G401.6 (cell line): Measurements from ENCODE around the gene THPO.

Experiments used
- FAIRE-seq: peaks from 2 replicates; lab custom pipeline; 2012; peaks lifted over from hg19 to GRCh38; lab: Jason Lieb, UNC

The THPO gene

DNA sequence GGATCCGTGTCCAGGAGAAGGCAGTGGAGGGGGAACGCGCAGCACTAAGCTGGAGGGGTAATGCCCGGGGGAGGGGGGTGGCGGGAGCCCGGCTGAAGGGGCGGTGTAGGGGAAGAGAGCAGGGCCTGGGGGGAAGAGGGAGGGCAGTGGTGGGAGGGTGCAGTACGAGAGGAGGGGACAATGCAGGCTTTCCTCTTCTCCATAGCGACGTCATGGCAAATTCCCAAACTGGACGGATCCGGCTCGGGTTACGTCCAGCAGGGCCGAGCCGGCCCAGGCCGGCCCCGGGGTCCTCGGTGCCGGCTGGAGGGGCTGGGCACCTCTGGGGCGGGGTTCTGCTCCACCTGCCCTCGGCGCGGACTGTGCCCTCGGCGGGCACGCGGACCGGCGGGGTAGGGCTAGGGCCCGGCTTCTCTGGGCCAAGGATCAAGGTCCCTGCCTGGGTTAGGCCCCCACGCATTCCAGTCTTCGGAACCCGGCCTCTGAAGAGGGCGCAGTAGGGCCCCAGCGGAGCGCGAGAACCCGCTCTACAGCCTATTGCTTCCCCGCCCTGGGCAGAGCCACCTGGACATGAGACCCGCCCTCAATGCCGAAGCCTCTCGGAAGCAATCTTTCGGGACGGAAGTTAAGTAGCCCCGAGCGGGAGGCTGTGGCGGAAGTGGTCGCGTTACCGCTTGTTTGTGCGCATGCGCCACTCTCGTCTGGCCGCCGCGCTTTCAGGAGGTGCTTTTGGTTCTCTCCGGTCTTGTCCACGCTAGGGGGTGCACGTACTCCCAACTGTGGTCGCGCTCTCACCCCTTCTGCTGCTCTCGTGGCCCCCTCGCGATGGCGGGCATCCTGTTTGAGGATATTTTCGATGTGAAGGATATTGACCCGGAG is 15.1 kb downstream of the THPO start:
- peak; percentile 98 for FAIRE-seq

DNA sequence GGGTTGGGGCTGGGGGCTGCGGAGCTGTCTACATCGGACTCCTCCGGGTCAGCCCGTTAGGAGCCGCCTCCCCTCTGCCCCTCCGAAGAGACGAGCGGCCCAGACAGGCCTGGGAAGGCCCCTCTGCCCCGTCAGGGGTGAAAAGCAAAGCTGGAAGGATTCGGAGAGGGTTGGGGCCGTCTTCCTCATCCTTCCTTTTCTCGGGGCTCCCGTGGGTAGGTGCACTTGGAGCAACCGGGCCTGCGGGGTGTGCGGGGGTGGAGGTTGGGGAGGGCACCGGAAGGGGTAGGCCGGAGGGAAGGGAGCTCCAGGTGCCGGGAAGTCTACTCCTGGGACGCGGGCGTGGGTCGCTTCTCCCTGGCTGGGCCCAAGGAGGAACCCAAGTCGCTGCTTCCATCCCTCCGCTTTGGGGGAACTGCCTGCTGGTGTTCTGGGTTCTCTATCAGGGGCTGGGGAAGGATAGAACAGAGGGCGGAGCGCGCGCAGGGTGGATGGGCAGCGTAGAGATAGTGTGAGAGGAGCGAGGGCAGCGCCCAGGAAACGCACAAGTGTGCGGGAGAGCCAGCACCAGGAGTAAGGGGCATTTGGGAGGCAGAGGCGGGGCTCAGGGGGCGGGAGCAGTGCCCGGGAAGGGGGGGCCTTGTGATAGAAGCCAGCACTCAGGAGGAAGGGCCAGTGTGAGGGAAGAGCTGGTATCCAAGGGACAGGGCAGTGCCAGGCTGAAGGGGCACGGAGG is 15.9 kb downstream of the THPO start:
- no peak for FAIRE-seq

DNA sequence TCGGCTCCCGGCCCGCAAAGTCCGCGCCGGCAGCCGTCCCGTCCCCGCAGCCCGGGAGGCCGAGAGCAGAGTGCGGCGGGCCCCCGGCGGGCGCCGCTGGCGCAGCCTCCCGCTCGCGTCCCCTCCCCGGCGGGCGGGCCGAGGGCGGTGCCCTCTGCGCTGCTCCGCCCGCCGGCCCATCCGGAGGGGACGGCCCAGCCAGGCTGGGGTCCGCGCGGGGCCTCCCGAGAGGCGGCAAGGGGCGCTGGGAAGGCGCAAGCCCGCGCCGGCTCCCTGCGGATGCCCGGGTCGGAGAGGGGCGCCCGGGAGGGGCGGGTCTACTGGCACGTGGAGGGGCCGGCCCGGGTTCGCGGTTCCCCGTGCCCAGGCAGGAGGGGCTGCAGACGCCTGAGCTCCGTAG is 16.5 kb downstream of the THPO start, which contains the start of the genes CLCN2 and POLR2H:
Gene CLCN2 (minus strand): TSS at position 74 of the 400 bp plus-strand sequence. CDS start 126 bp downstream, outside the sequence.
Gene POLR2H (plus strand): TSS at position 179 of the 400 bp plus-strand sequence. CDS start 1,783 bp downstream, outside the sequence.
- no peak for FAIRE-seq

DNA sequence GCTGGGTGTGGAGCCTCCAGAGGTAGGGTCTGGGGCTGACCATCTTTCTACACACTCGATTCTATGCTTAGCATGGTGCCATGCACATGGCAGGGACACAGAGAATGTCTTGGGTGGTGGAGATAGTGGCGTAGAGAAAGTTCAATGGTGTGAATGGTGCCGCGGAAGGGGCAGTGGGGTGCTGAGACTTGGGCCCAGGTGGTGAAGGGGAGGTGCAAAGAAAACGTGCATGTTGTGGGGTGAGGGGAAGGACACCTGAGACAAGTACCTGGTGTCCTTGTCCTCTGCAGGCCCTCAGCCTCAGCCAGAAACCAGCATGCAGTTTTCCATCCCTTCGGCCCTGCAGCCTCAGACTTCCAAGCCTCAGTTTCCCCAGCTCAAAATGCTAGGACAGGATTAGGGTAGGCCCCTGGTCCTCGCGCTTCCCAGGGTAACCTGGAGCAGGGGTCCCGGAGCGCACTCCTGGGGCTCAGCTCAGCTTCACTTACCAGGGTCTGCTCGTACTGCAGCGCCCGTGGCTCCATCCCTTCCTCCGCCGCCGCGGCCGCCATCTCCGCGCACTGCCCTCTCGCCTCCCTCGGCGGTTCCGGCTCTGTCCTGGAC is 17.0 kb downstream of the THPO start:
- no peak for FAIRE-seq

DNA sequence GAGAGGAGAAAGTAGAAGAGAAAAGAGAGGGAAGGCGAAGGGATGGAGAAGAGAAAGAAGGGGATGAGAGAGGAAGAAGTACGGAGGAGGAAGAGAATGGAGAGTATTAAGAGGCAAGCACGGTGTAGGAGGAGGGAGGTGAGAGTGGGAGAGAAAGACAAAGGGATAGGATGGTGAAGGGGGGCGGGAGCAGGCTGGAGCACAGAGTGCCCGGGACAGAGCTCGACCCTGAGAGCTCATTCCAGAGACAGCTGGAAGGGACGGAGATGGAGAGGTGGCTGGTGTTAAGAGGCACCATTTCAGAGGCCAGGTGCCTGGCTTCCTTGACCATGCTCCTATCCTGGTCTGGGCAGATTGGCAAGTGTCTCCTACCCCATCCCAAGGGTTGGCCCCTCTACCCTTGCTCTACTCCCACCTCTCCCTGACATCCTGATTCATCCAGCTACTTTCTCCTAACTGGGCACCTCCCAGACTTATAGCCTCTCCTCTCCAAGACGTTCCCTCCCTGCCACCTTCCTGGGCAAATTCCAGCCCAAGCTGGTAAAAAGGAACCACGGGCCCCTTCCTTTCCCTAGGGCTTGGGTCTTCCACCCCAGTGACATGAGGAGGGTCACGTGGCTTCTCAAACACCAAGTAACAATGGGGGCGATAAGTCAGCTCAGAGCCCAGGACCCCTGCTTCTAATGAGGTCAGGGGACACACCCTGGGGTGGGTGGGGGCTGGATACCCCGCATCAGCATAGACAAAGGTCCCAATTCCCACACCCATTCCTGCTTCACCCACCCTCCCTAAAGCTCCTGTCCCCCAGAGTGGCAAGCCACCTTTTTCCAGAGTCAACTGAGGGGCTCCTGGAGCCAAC is 17.7 kb downstream of the THPO start:
- no peak for FAIRE-seq

DNA sequence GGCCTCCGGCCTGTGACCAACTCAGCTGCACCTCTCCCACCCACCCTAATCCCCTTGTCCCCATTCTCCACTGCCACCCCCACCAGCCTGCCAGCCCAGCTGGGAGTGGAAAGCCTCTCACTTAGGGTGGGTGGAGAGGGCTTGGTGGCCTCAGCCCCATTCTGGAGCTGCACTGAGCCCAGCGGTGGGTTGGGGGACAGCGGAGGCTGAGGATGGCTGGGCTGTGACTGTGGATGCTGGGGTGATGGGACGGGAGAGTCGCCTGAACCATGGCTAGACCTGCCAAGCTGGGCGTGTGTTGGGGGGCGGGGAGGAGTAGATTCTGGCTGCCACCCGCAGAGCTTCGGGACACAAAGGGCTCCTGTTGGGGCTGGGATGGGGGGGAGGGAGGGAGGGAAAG is 18.4 kb downstream of the THPO start:
- FAIRE-seq = no peak

DNA sequence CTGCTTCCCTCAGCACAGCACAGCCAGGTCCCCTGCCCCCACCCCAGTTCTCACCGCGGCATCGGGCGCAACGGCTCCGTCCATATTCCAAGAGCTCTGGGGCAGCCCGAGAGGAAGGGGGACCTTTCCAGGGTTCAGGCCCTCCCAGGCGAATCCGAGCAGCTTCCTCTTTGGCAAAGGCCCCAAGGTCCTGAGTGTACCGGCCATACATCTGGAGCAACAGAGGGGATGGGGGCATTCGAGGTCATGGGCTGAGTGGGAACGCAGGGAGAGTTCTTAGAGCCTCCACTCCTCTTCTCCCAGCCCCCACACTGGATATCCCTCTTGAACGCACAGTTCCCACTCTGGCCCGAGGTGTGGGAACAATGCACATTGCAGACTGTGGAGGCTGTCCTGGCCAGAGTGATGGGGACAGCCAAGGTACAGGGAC is 19.1 kb downstream of the THPO start:
- no peak for FAIRE-seq

DNA sequence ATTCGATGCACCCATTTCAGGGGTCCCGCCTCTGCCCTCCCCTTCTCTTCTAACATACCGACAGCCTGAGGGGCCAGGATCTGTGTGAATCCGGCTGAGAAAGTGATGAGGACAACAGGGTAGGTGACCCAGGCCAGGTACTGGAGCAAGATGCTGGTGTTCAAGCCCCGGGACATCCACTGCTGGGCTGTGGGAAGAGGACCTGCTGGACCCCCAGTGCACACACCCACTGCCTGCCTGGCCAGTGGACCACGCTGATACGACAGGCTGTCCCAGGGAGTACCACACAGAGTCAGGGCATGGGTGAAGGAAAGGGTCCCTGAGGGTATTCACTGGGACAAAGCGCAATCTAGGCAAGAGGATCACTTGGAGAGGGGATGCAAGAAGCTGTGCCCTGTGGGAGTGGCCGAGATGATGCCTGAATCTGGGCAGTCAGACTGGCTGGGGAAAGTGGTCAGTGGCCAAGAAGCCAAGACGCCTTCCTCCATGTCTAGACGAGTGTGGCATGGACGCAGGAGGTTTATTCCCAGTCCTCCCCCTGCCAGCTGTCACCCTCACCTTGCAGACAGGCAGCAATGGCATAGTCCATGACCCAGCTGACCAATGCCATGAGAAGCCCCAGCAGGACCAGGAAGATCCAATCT is 19.8 kb downstream of the THPO start:
- FAIRE-seq = no peak

DNA sequence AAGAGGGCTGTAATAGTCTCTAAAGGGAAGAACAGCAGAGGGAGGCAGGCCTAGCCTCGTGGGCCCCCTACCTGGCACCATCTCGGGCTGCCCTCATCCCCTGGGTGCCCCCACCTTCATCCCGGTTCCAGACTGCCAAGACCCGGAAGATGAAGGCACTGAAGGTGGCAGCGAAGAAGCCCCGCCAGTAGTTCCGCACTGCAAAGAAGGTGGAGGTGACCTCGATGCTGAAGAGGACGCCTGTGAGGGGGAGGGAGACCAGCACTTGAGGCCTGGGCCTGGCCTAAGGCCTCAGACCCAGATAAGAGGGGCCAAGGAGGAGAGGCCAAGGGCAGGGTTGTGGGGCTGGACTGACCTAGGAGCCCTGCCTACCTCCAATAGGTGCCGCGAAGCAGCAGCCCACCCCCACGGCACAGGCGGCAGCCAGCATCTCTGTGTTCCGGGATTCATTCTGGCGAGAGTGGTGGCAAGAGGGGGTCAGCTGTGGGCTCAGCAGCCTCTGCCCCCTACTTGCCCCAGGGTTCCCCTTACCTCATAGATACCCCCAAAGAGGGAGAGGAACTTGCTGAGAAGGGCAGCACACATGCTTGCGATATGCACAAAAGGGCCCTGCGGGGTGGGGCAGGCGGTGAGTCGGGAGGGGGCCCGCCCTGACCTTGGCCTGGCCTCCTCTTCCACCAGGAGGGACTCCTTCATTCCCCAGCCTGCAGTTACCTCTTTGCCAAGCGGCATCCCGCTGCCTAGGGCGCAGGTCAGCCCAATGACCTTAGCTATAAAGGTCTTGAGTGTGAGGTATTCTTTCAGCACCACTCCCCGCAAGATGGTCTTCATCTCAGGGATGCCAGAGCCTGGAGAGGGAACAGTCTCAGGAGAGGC is 20.5 kb downstream of the THPO start:
- no peak for FAIRE-seq

DNA sequence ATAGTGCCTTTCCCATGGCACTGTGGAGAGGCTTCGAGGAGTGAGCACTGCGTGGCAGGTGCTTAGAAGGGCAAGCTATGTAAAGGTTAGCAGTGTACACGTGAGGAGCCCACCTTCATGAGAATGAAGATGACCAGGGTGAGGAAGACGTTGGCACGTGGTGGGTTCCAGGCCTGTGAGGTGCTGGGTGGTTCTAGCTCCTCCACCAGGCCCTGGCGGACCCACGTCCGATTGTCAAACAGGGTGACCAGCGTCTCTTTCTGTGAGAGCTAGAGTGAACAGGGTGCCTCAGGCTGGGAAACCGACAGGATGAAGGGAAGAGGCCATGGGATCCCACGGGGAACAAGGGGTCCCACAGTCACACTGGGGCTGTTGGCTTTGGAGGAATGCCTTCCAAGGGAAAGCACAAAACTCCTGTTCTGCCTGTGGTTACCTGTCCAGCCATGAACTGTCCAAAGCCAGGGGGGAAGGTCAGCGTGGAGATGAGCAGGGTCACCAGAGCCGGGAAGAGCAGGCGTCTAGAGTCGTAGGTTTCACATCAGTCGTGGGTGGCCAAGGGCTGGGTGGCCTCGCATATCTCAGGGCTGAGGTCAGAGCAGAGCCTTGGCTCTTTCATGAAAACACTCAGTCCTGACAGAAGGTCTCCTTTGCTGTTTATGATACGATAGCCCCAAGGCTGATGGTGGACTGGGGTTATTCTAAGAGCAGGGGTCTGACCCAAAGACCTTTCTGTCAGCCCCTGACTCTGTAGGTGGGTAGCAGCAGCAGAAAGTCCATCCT is 22.6 kb downstream of the THPO start:
- no peak for FAIRE-seq

DNA sequence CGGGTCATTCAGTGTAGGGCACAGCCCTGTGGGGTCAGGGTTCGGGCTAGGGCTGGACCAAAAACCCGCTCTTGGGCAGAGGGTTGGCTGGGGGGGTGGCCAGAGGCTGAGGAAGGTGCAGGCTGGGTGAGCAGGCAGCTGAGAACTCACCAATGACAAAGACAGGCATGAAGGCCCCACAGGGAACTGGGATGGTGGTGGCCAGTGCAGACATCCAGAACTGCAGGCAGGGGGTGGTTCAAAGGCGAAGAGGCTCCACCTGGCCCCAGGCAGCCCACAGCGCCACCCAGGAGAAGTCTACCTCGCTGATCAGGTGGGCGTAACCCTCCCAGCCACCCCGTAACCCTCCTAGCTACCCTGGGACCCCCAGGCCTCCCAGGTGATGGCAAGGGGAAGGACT is 23.3 kb downstream of the THPO start:
- FAIRE-seq = no peak

DNA sequence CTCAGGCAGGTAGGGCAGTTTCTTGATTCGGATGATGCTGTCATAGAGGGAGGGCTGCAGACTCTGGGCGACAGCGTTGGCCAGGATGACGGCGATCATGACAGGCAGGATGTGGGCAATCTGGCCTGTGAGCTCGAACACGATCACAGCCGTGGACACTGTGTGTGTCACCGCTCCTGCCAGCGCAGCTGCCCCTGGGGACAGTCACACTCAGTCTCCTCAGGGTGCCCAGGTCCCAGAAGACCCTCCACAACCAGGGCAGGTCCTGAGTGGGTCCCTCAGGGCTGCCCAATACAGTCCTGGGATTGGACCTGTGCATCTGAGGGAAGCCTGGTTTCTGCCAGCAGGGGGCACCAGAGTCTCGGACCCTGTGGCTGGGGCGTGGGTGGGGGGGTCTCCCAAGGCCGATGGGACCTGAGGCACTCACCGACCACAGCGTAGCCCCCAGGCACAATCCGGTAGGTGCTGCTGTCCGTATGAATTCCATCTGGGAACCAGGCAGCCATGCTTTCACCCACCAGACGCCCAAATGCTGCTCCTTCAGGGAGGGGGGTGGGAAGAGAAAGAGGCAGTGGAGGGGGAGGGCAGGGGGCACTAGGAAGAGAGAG is 23.8 kb downstream of the THPO start:
- FAIRE-seq = no peak

DNA sequence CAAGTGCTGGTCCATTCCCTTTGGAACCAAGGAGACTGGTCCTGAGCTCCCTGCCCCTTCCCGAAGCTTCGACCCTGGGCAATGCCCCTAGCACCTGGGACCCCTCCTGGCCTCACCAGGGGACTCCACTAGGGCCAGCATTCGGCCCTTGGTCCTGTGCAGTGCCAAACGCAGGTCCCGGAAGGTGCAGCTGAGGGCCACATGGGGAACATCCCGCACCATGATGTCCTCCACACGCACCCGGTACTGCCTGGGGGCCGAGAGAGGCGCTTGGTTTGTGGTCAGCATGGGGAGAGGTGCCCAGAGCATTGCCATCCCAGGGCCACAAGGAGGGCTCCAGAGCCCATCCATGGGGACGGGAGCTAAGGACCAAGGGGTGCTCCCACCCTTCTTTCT is 24.5 kb downstream of the THPO start:
- FAIRE-seq = no peak

DNA sequence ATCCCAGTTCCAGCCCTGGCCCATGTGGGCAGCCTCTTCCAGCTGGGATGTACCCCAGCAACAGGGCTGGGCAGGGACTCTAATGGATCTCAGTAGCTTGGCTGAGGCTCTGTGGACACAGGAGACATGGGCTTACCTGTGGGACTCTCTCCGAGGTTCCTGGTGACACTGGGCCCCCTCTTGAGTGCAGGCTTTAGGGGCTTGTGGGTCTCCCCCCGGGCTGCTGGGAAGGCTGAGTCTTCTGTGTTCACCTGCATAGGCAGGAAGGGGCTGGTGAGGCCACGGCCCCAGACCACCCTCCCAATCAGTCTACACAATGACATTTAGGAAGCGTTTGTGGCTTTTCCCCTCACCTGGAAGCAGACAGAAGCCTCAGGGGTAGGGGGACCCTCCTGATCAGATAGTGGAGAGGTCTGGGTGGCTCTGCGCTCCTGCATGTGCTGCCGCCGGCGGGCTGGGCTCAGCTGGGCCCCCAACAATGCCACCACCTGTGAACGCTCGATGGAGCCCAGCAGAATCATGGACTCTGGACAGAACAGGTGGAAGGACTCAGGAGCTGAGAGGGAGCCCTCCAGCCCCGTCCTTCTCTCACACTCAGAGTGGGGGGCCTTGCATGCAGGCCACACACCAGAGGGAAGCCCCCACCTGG is 25.0 kb downstream of the THPO start:
- no peak for FAIRE-seq

DNA sequence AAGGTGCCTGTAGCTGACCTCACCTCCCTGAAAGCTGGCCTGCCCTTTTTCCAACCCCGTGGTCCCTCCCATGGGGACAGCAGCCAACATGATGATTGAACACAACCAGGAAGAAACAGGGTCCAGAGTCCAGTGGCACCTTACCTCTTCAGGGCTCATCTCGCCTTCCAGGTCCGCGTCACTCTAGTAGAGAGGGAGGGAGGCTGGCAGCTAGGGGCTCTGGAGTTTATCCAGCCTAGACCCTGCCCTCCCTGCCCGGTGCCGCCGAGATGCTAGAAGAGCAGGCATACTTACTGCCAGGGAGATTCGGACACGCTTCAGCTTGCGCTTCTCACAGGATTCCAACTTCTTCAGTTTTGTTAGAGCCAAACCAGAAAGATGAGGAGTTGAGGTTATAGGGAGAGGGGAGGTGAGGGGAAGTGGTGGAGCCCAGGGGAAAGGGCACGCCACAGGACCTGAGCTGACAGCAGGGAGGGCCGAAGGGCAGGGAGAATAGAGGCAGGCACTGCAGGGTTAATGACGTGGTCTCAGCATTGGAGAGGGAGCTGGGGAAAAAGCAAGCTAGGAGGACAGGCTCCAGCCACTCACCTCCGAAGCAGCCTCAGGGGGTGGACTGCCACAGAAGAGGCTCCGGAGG is 25.7 kb downstream of the THPO start:
- no peak for FAIRE-seq

DNA sequence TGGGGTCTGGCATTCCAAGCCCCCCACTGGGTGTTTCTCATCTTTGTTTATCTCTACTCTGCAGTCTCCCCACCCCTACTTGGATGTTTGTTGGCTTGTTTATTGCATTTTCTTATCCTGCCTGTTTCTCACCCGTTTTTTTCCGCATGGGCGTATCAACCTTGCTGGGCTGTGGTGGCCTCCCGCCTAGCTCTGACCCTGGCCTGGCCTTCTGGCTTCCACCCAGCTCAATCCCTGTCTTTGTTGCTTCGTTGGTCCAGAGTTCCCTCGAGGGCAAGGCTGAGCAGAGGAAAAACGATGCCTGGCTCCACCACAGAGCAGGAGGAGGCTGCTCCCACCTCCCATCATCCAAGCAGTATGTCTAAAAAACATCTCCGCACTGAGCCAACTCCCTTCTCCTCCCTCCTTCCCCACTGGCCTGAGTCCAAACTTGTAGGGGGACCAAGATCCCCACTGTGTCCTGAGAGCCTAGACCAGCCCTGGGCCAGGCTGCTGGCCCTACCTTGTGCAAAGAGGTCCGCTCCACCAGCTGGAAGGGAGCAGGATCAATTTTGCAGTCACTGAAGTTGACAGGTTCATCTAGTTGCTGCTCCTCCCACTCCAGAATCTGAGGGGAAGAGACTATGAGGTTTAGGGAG is 26.4 kb downstream of the THPO start:
- FAIRE-seq = no peak

DNA sequence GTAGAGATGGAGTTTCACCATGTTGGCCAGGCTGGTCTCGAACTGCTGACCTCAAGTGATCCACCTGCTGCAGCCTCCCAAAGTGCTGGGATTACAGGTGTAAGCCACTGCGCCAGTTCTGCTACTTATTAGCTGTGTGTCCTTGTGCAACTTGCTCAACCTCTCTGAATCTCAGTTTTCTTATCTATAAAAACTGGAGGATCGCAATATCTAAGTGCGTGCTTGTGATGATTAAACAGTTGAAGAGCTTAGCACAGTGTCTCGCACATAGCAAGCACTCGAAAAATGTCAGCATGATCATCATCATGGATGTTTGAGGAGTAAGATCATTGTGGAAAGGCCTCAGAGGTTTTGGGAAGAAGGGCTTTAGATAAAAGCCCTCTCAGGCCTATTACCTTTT is 27.4 kb downstream of the THPO start:
- no peak for FAIRE-seq
